ENCODE results near the gene DTWD2. TPM values are rescaled to one million over a fixed set of nuclear protein-coding genes. Genes with fewer than 3 reads are reported as not detected.

The DTWD2 gene
- total and polyA plus RNA-seq, 2 experiments from 2014 or later = 4.1 to 15.4 TPM

GRCh38 chr5:118883362-118883761, 105.0 kb downstream of the DTWD2 start (continued):
- TF ChIP-seq STAT1 (IDR thresholded peaks at IDR 0.05; ENCODE audit: unreplicated experiment) (no peak), EZH2 (IDR thresholded peaks at IDR 0.05; ENCODE audit: low read depth, unreplicated experiment) (no peak), CTCF (conservative IDR thresholded peaks at IDR 0.05; ENCODE audit: low read depth in 2 of 2) (no peak), ZNF114 (CRISPR knock-in tag; IDR thresholded peaks at IDR 0.05) (no peak)

DNA sequence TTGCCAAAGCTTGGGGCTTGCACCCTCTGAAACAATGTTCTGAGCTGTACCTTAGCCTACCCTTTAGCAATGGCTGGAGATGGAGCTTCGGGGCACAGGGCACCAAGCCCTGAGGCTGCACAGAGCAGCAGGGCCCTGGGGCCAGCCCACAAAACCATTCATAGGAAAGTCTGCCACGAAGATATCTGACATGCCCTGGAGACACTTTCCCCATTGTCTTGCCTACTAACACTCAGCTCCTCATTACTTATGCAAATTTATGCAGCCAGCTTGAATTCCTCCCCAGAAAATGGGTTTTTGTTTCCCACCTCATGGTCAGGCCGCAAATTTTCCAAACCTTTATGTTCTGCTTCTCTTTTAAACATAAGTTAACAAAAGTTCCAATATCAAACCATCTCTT, 105.7 kb downstream of the DTWD2 start:
- peak; percentile 32 for DNase-seq (ENCODE audit: low spot score)
- no peak overlapping the region for H3K4me3 Mint-ChIP-seq

More for the DNA sequence above, 105.7 kb downstream of the DTWD2 start:
- Histone ChIP-seq H4K20me1 (replicated peaks; ENCODE audit: insufficient read depth) (no peaks in the 10 kb centered on the region), H3K27me3 (ENCODE audit: insufficient read depth) (no peaks in the 10 kb centered on the region), H2AFZ (no peak overlapping the region), H3F3A (replicated peaks; ENCODE audit: low read depth) (no peaks in the 10 kb centered on the region), H3K9me2 (ENCODE audit: insufficient read depth) (no peaks in the 10 kb centered on the region), H3K36me3 (ENCODE audit: insufficient read depth) (no peaks in the 10 kb centered on the region), H3K27ac (ENCODE audit: low read depth) (no peak overlapping the region), H3K4me3 (no peak overlapping the region), H3K4me1 (ENCODE audit: insufficient read depth) (peaks cover 10% of the 10 kb centered on the region; the same call in 1 of the 2 replicates), H3K79me2 (replicated peaks; ENCODE audit: insufficient read depth) (no peaks in the 10 kb centered on the region), H3K4me2 (no peak overlapping the region)
- H3K27ac Mint-ChIP-seq = no peak overlapping the region
- H3K4me1 Mint-ChIP-seq = peaks cover 17% of the 10 kb centered on the region
- 0 out of 2 replicates have a peak, but pooled peaks have one; percentile 23 for TF ChIP-seq ZNF462 (CRISPR knock-in tag; IDR thresholded peaks at IDR 0.05)
- no peak for TF ChIP-seq CREB1 (CRISPR knock-in tag; IDR thresholded peaks at IDR 0.05; ENCODE audit: low read depth)
- ATAC-seq = peak; percentile 50; the same call in 2 of the 3 replicates
- H3K36me3 Mint-ChIP-seq (ENCODE audit: low read depth) = peaks cover 17% of the 10 kb centered on the region; the same call in 2 of the 3 replicates
- peaks cover 1% of the 10 kb centered on the region for H3K27me3 Mint-ChIP-seq (ENCODE audit: insufficient read depth, low read depth, poor library complexity)
- H3K9me3 Mint-ChIP-seq = peaks cover 16% of the 10 kb centered on the region
